K562 (cell line): Measurements from ENCODE around the gene PTGIR. TPM values are rescaled to one million over a fixed set of nuclear protein-coding genes. Genes with fewer than 3 reads are reported as not detected.

Experiments used
- ARHGAP35 ChIP-seq: fragments of 450-650 bp; IDR thresholded peaks from 2 replicates; pipeline ENCODE4 v1.6.1; 2018; ENCODE audit not compliant: partially characterized antibody
- E2F3 ChIP-seq: fragments of 250-450 bp; sonication (Bioruptor Pico); IDR thresholded peaks from 2 replicates; pipeline ENCODE4 v1.4.0; 2020; ENCODE audit warnings: mild to moderate bottlenecking
- FOXK1 ChIP-seq: sonication (generic); formaldehyde crosslinking; IDR thresholded peaks from 2 replicates; pipeline ENCODE4 v1.8.0; 2022; ENCODE audit warnings: missing genetic modification reagents, mild to moderate bottlenecking, borderline replicate concordance
- GABPB2 ChIP-seq: fragments of 250-450 bp; sonication (Bioruptor Pico); conservative IDR thresholded peaks from 2 replicates; pipeline ENCODE4 v1.5.1; 2021; ENCODE audit warnings: mild to moderate bottlenecking
- GATAD2B ChIP-seq: fragments of 450-650 bp; IDR thresholded peaks from 2 replicates; pipeline ENCODE4 v1.6.1; 2017; ENCODE audit warnings: mild to moderate bottlenecking, borderline replicate concordance
- HBP1 ChIP-seq: fragments of 450-650 bp; formaldehyde crosslinking; IDR thresholded peaks from 2 replicates; pipeline ENCODE4 v1.4.0; 2022; ENCODE audit warnings: missing genetic modification characterization
- NBN ChIP-seq: fragments of 450-650 bp; IDR thresholded peaks from 2 replicates; pipeline ENCODE4 v1.6.1; 2016; ENCODE audit warnings: low read depth, mild to moderate bottlenecking
- NCOA6 ChIP-seq: fragments of 450-650 bp; IDR thresholded peaks from 2 replicates; pipeline ENCODE4 v1.6.1; 2017; ENCODE audit warnings: mild to moderate bottlenecking
- SMAD3 ChIP-seq: fragments of 450-650 bp; formaldehyde crosslinking; conservative IDR thresholded peaks from 2 replicates; pipeline ENCODE4 v1.4.0; 2020; ENCODE audit warnings: mild to moderate bottlenecking
- ZKSCAN3 ChIP-seq: fragments of 250-450 bp; sonication (Bioruptor Pico); IDR thresholded peaks from 2 replicates; pipeline ENCODE4 v1.4.0; 2020
- ZNF347 ChIP-seq: fragments of 450-650 bp; formaldehyde crosslinking; IDR thresholded peaks from 2 replicates; pipeline ENCODE4 v1.4.0; 2020; ENCODE audit warnings: low read depth, mild to moderate bottlenecking, moderate library complexity
- ZNF589 ChIP-seq: fragments of 200-800 bp; sonication (Bioruptor generic); IDR thresholded peaks from 2 replicates; pipeline ENCODE4 v1.6.1; 2016; ENCODE audit warnings: low read depth, missing genetic modification characterization, missing compliant biosample characterization
- ZNF699 ChIP-seq: fragments of 250-450 bp; sonication (Bioruptor Pico); IDR thresholded peaks from 2 replicates; pipeline ENCODE4 v1.8.0; 2021; ENCODE audit warnings: mild to moderate bottlenecking, moderate library complexity; ENCODE audit not compliant: insufficient replicate concordance
- ZNF740 ChIP-seq, 3 experiments: fragments of 200-800 bp in 1 of 3; sonication (Bioruptor generic) in 1 of 3; sonication (generic) in 1 of 3; formaldehyde crosslinking in 1 of 3; IDR thresholded peaks; 2 replicates each; pipeline versions ENCODE4 v1.6.1 to v1.8.0; 2016 to 2022; ENCODE audit warnings: mild to moderate bottlenecking in 2 of 3, missing compliant biosample characterization in 2 of 3, missing genetic modification characterization in 2 of 3, missing genetic modification reagents in 1 of 3
- polyA plus RNA-seq, 8 experiments: library from polyadenylated mRNA; depleted of rRNA in 4 of 8; stranded (reverse) in 5 of 8; unstranded in 3 of 8; fragments of >200 nt; fragmentation: Nextera tagmentation in 2 of 8; fragmentation: Illumina TruSeq in 1 of 8; extraction: Ambion mirVana in 2 of 8; extraction: Trizol in 1 of 8; gene quantifications; 2 replicates each; pipeline versions ENCODE4 v1.2.1 to v1.2.3, GENCODE V29; 2011 to 2014; ENCODE audit warnings: inconsistent platforms in 1 of 8, missing spikeins in 1 of 8
- total RNA-seq, 7 experiments: library from RNA; depleted of rRNA in 6 of 7; stranded (reverse); fragments of >200 nt in 6 of 7; fragmentation: Illumina TruSeq in 2 of 7; extraction: Trizol in 2 of 7; gene quantifications; 2 replicates each; pipeline versions ENCODE4 v1.2.1 to v1.2.3, GENCODE V29; 2011 to 2021; ENCODE audit warnings: low replicate concordance in 1 of 7
- TF ChIP-seq, protein P1 (sequence below), 2 experiments: fragments of 450-650 bp in 1 of 2; sonication (generic) in 1 of 2; formaldehyde crosslinking in 1 of 2; IDR thresholded peaks; 2 replicates each; pipeline versions ENCODE4 v1.7.1 to v1.9.0; 2016 to 2022; ENCODE audit warnings: inconsistent platforms in 1 of 2, mild to moderate bottlenecking in 1 of 2, missing genetic modification reagents in 1 of 2
- TF ChIP-seq, protein P2 (sequence below), 2 experiments: fragments of 450-650 bp in 1 of 2; sonication (generic) in 1 of 2; formaldehyde crosslinking; conservative IDR thresholded peaks; 2 replicates each; pipeline versions ENCODE4 v1.4.0 to v1.8.1; 2020 to 2022; ENCODE audit warnings: mild to moderate bottlenecking in 1 of 2, missing genetic modification reagents in 1 of 2

The PTGIR gene
- total and polyA plus RNA-seq, 9 of the 15 experiments (the other 6 are each of a cell fraction or from before 2014, with no cell fraction given): 0.11 to 3.4 (median 1.1) TPM; not detected in 1

DNA sequence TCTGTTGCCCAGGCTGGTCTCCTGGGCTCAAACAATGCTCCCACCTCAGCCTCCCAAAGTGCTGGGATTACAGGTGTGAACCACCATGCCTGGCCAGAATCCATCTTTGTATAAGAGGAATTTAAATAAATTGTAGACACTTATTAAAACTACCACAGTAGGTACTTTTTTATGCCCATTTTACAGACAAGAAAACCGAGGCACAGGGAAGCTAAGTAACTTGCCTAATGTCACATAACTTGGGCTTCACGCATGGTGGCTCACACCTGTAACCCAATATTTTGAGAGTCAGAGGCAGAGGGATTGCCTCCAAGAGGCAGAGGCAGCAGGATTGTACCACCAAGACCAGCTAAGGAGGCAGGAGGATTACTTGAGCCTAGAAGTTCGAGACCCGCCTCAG lies 46.4 kb downstream of the PTGIR start (continued):
- TF ChIP-seq HBP1 (no peak), E2F3 (CRISPR knock-in tag) (no peak), SMAD3 (no peak), GATAD2B (no peak), NCOA6 (no peak), GABPB2 (CRISPR knock-in tag) (no peak), NBN (no peak), ZNF699 (no peak), ZKSCAN3 (CRISPR knock-in tag) (no peak), ARHGAP35 (no peak), ZNF347 (CRISPR knock-in tag) (no peak), FOXK1 (CRISPR knock-in tag) (no peak), ZNF740 (CRISPR knock-in tag; IDR thresholded peaks at IDR 0.05) (no peak), ZNF740 (tag; IDR thresholded peaks at IDR 0.05) (no peak), ZNF589 (CRISPR knock-in tag) (no peak)
- TF ChIP-seq, protein P1, sequence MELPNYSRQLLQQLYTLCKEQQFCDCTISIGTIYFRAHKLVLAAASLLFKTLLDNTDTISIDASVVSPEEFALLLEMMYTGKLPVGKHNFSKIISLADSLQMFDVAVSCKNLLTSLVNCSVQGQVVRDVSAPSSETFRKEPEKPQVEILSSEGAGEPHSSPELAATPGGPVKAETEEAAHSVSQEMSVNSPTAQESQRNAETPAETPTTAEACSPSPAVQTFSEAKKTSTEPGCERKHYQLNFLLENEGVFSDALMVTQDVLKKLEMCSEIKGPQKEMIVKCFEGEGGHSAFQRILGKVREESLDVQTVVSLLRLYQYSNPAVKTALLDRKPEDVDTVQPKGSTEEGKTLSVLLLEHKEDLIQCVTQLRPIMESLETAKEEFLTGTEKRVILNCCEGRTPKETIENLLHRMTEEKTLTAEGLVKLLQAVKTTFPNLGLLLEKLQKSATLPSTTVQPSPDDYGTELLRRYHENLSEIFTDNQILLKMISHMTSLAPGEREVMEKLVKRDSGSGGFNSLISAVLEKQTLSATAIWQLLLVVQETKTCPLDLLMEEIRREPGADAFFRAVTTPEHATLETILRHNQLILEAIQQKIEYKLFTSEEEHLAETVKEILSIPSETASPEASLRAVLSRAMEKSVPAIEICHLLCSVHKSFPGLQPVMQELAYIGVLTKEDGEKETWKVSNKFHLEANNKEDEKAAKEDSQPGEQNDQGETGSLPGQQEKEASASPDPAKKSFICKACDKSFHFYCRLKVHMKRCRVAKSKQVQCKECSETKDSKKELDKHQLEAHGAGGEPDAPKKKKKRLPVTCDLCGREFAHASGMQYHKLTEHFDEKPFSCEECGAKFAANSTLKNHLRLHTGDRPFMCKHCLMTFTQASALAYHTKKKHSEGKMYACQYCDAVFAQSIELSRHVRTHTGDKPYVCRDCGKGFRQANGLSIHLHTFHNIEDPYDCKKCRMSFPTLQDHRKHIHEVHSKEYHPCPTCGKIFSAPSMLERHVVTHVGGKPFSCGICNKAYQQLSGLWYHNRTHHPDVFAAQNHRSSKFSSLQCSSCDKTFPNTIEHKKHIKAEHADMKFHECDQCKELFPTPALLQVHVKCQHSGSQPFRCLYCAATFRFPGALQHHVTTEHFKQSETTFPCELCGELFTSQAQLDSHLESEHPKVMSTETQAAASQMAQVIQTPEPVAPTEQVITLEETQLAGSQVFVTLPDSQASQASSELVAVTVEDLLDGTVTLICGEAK (IDR thresholded peaks at IDR 0.05): no peak
- TF ChIP-seq, protein P1 (CRISPR knock-in tag; IDR thresholded peaks at IDR 0.05): no peak
- TF ChIP-seq, protein P2, sequence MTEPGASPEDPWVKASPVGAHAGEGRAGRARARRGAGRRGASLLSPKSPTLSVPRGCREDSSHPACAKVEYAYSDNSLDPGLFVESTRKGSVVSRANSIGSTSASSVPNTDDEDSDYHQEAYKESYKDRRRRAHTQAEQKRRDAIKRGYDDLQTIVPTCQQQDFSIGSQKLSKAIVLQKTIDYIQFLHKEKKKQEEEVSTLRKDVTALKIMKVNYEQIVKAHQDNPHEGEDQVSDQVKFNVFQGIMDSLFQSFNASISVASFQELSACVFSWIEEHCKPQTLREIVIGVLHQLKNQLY (CRISPR knock-in tag; conservative IDR thresholded peaks at IDR 0.05): no peak
